ENCODE measurements around the gene ATE1.

DNA sequence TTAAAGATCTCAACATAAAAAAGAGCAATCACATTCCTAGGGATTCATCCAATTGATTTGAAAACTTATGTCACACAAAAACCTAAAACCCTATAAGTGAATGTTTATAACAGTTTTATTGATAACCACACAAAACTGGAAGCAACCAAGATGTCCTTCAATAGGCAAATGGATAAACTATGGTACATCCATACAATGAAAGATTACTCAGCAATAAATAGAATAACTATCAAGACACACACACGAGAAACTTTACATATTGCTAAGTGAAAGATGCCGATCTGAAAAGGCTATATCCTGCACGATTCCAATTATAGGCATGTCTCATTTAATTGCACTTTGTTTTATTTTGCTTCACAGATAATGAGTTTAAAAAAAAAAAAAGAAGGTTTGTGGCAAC lies 83.3 kb downstream of the ATE1 start:
- TF ChIP-seq FOXM1 (IDR thresholded peaks at IDR 0.05; ENCODE audit: borderline replicate concordance) (no peak), FOXK2 (IDR thresholded peaks at IDR 0.05) (no peak)

Measured in HEK293T (cell line).